Tibial nerve (tissue), 4 donors: Measurements from ENCODE around the gene GRM7. TPM values are rescaled to one million over a fixed set of nuclear protein-coding genes. Genes with fewer than 3 reads are reported as not detected.

Source experiments
- DNase-seq, 2 donors: peaks; one replicate each; pipeline ENCODE4 v3.0.0-alpha.2; 2019; ENCODE audit warnings: low spot score in 2 of 2
- H3K27ac ChIP-seq, 4 donors: fragments of 200-600 bp; sonication (generic) in 3 of 4; one replicate each; pipeline ENCODE4 v1.5.1; 2017 to 2019; ENCODE audit warnings: mild to moderate bottlenecking in 1 of 4
- H3K27me3 ChIP-seq, 2 donors: fragments of 200-600 bp; sonication (generic) in 1 of 2; one replicate each; pipeline versions ENCODE4 v1.5.1 to v1.6.0; 2017 to 2019
- H3K36me3 ChIP-seq, 3 donors: fragments of 200-600 bp; sonication (generic); one replicate each; pipeline ENCODE4 v1.5.1; 2018 to 2019
- H3K4me1 ChIP-seq, 4 donors: fragments of 200-600 bp; sonication (generic) in 3 of 4; one replicate each; pipeline ENCODE4 v1.5.1; 2017 to 2019
- H3K4me3 ChIP-seq, 4 donors: fragments of 200-600 bp; sonication (generic) in 3 of 4; one replicate each; pipeline ENCODE4 v1.5.1; 2017 to 2019; ENCODE audit warnings: mild to moderate bottlenecking in 1 of 4, moderate library complexity in 1 of 4
- H3K9me3 ChIP-seq, 4 donors: fragments of 200-600 bp; sonication (generic) in 3 of 4; one replicate each; pipeline ENCODE4 v1.5.1; 2017 to 2019
- CTCF ChIP-seq, 5 experiments: fragments of 200-600 bp in 3 of 5; fragments of 450-650 bp in 2 of 5; sonication (generic) in 3 of 5; IDR thresholded peaks; one replicate each; pipeline ENCODE4 v1.5.1; 2016 to 2019; ENCODE audit warnings: antibody characterized with exemption in 5 of 5, mild to moderate bottlenecking in 3 of 5, moderate library complexity in 2 of 5
- EP300 ChIP-seq, 2 donors: sonication (generic); formaldehyde crosslinking; IDR thresholded peaks; one replicate each; pipeline ENCODE4 v1.6.1; 2017; ENCODE audit warnings: antibody characterized with exemption in 2 of 2, mild to moderate bottlenecking in 1 of 2
- POLR2A ChIP-seq, 2 donors: fragments of 450-650 bp; IDR thresholded peaks; one replicate each; pipeline ENCODE4 v1.6.1; 2017; ENCODE audit warnings: antibody characterized with exemption in 2 of 2, mild to moderate bottlenecking in 2 of 2, moderate library complexity in 2 of 2
- WGBS, 2 donors: methylation state at CpG; one replicate each; pipeline ENCODE4 v1.1.5; 2018; 5-methylcytosine and 5-hydroxymethylcytosine counted together
- total RNA-seq, 4 donors: library from RNA; depleted of rRNA; stranded (reverse); fragments of >200 nt; gene quantifications; one replicate each; pipeline ENCODE4 v1.1.0, GENCODE V29; 2016

The GRM7 gene
- total RNA-seq, 4 donors from 2014 or later, result 0.22 to 0.84 TPM; not detected in 2

- H3K27me3 ChIP-seq, result no peaks in the 10 kb centered on the region
- TF ChIP-seq POLR2A (IDR thresholded peaks at IDR 0.05) (no peak), CTCF (IDR thresholded peaks at IDR 0.05) (no peak), EP300 (IDR thresholded peaks at IDR 0.05) (no peak)
- H3K4me1 ChIP-seq, result no peaks in the 10 kb centered on the region
- no peak overlapping the region for H3K4me3 ChIP-seq
- DNase-seq, result no peak
- WGBS, 2 donors, result 85 to 91% methylated on average over 2 of the region's 2 CpGs
- H3K27ac ChIP-seq, result no peak overlapping the region
- H3K9me3 ChIP-seq, result no peaks in the 10 kb centered on the region
- H3K36me3 ChIP-seq, result no peaks in the 10 kb centered on the region
Measured at GRCh38 chr3:7764115-7764514, 903.2 kb downstream of the GRM7 start.

- Histone ChIP-seq H3K9me3 (no peaks in the 10 kb centered on the region), H3K4me3 (no peak overlapping the region), H3K27ac (no peak overlapping the region), H3K4me1 (no peaks in the 10 kb centered on the region), H3K36me3 (no peaks in the 10 kb centered on the region), H3K27me3 (no peaks in the 10 kb centered on the region)
- WGBS, 2 donors, result 82 to 89% methylated on average over 4 of the region's 4 CpGs
- TF ChIP-seq EP300 (IDR thresholded peaks at IDR 0.05) (no peak), POLR2A (IDR thresholded peaks at IDR 0.05) (no peak), CTCF (IDR thresholded peaks at IDR 0.05) (no peak)
- no peak for DNase-seq
Measured at GRCh38 chr3:7766530-7766929, 905.6 kb downstream of the GRM7 start.

GRCh38 chr3:7779331-7779730 lies 918.4 kb downstream of the GRM7 start:
- peaks cover 0 to 6% (median 0%) of the 10 kb centered on the region in 4 donors for H3K9me3 ChIP-seq
- H3K36me3 ChIP-seq, result no peaks in the 10 kb centered on the region
- no peak overlapping the region for H3K27ac ChIP-seq
- no peaks in the 10 kb centered on the region for H3K4me1 ChIP-seq
- no peak for TF ChIP-seq EP300 (IDR thresholded peaks at IDR 0.05)
- no peak for DNase-seq
- 65 to 66% methylated on average over 4 of the region's 4 CpGs for WGBS, 2 donors
- no peak overlapping the region for H3K4me3 ChIP-seq
- H3K27me3 ChIP-seq, result no peaks in the 10 kb centered on the region

- no peak for DNase-seq
- H3K36me3 ChIP-seq, result no peaks in the 10 kb centered on the region
- H3K9me3 ChIP-seq, result peaks cover 0 to 7% (median 0%) of the 10 kb centered on the region in 4 donors
- TF ChIP-seq POLR2A (IDR thresholded peaks at IDR 0.05) (no peak), CTCF (IDR thresholded peaks at IDR 0.05) (no peak), EP300 (IDR thresholded peaks at IDR 0.05) (no peak)
- no peaks in the 10 kb centered on the region for H3K4me1 ChIP-seq
- no peak overlapping the region for H3K27ac ChIP-seq
- H3K27me3 ChIP-seq, result no peaks in the 10 kb centered on the region
- WGBS, 2 donors, result 91% methylated on average over 4 of the region's 4 CpGs
- no peak overlapping the region for H3K4me3 ChIP-seq
Measured at GRCh38 chr3:7781395-7781794, 920.5 kb downstream of the GRM7 start.

- Histone ChIP-seq H3K9me3 (peaks cover 0 to 7% (median 0%) of the 10 kb centered on the region in 4 donors), H3K4me1 (no peaks in the 10 kb centered on the region), H3K27me3 (no peaks in the 10 kb centered on the region), H3K4me3 (no peak overlapping the region), H3K27ac (no peak overlapping the region), H3K36me3 (no peaks in the 10 kb centered on the region)
- no peak for DNase-seq
- 71 to 77% methylated on average over 5 of the region's 5 CpGs for WGBS, 2 donors
- no peak for TF ChIP-seq POLR2A (IDR thresholded peaks at IDR 0.05)
- TF ChIP-seq CTCF (IDR thresholded peaks at IDR 0.05), result no peak
- TF ChIP-seq EP300 (IDR thresholded peaks at IDR 0.05), result no peak
Measured at GRCh38 chr3:7787871-7788828, 927.2 kb downstream of the GRM7 start.
